NT2/D1 (cell line): ENCODE measurements around the gene OR52N1.

Experiments used
- SUZ12 ChIP-seq: IDR thresholded peaks from 2 replicates; pipeline ENCODE4 v1.6.1; 2011; ENCODE audit not compliant: insufficient read length, insufficient read depth; ENCODE audit errors: extremely low read depth
- YY1 ChIP-seq: IDR thresholded peaks from 2 replicates; pipeline ENCODE4 v1.6.1; 2011; ENCODE audit not compliant: insufficient read length, insufficient read depth
- ZNF274 ChIP-seq: IDR thresholded peaks from 2 replicates; pipeline ENCODE4 v1.6.1; 2011; ENCODE audit warnings: mild to moderate bottlenecking, low read depth, low read length

- TF ChIP-seq YY1 (no peak), ZNF274 (no peak), SUZ12 (no peak)
Measured at GRCh38 chr11:5831196-5831829, 40.2 kb upstream of the OR52N1 start.
